Calu3 (cell line): ENCODE results near the gene CARD10. TPM values are rescaled to one million over a fixed set of nuclear protein-coding genes. Genes with fewer than 3 reads are reported as not detected.

Experiments
- Bru-seq: library from RNA; stranded (reverse); fragments of 400-500 nt; gene quantifications from one replicate; lab custom pipeline; 2021; lab: Mats Ljungman, UMichigan
- BruChase-seq, 2 experiments: library from RNA; stranded (reverse); fragments of 400-500 nt; gene quantifications; one replicate each; lab custom pipeline; 2021; lab: Mats Ljungman, UMichigan
- BruUV-seq: library from RNA; stranded (reverse); fragments of 400-500 nt; replicated peaks from 2 replicates; lab custom pipeline; 2021; lab: Mats Ljungman, UMichigan
- CTCF ChIA-PET: fragments of 300-600 bp; sonication (Branson Sonifier 250); formaldehyde crosslinking; loops from one replicate; lab custom pipeline; 2022; ENCODE audit warnings: antibody characterized with exemption; lab: Charles Lee
- DNase-seq: peaks from one replicate; pipeline ENCODE4 v3.0.0; 2022
- H3K27ac Mint-ChIP-seq: one replicate; pipeline ENCODE4 v1.8.0; 2022; ENCODE audit warnings: mixed read lengths; ENCODE audit not compliant: unreplicated experiment
- H3K27me3 Mint-ChIP-seq: one replicate; pipeline ENCODE4 v1.8.0; 2022; ENCODE audit warnings: mixed read lengths; ENCODE audit not compliant: unreplicated experiment
- H3K36me3 Mint-ChIP-seq: one replicate; pipeline ENCODE4 v1.8.0; 2022; ENCODE audit warnings: mild to moderate bottlenecking, moderate library complexity, mixed read lengths; ENCODE audit not compliant: insufficient read depth, unreplicated experiment
- H3K4me1 Mint-ChIP-seq: one replicate; pipeline ENCODE4 v1.8.0; 2022; ENCODE audit warnings: mild to moderate bottlenecking, low read depth, mixed read lengths; ENCODE audit not compliant: unreplicated experiment
- H3K4me3 Mint-ChIP-seq: one replicate; pipeline ENCODE4 v1.8.0; 2022; ENCODE audit warnings: mild to moderate bottlenecking, low read depth, moderate library complexity, mixed read lengths; ENCODE audit not compliant: unreplicated experiment
- H3K9me3 Mint-ChIP-seq: one replicate; pipeline ENCODE4 v1.8.0; 2022; ENCODE audit warnings: low read depth, mixed read lengths; ENCODE audit not compliant: unreplicated experiment
- intact Hi-C: fragments of 100-400 bp; cut with micrococcal nuclease; formaldehyde crosslinking; loops from one replicate; pipeline ENCODE4 v1.10.0; 2022; ENCODE audit not compliant: unreplicated experiment
- long read RNA-seq: library from polyadenylated mRNA; stranded (forward); transcript quantifications from one replicate; pipeline ENCODE4 v2.0.0, GENCODE V29; 2022
- total RNA-seq: library from RNA; stranded (reverse); gene quantifications from 2 replicates; pipeline ENCODE4 v1.2.3, GENCODE V29; 2022
- TF ChIP-seq, protein P1 (sequence below): fragments of 200-600 bp; IDR thresholded peaks from one replicate; pipeline ENCODE4 v1.8.0; 2022; ENCODE audit warnings: antibody characterized with exemption; ENCODE audit not compliant: unreplicated experiment

Gene CARD10, protein sequence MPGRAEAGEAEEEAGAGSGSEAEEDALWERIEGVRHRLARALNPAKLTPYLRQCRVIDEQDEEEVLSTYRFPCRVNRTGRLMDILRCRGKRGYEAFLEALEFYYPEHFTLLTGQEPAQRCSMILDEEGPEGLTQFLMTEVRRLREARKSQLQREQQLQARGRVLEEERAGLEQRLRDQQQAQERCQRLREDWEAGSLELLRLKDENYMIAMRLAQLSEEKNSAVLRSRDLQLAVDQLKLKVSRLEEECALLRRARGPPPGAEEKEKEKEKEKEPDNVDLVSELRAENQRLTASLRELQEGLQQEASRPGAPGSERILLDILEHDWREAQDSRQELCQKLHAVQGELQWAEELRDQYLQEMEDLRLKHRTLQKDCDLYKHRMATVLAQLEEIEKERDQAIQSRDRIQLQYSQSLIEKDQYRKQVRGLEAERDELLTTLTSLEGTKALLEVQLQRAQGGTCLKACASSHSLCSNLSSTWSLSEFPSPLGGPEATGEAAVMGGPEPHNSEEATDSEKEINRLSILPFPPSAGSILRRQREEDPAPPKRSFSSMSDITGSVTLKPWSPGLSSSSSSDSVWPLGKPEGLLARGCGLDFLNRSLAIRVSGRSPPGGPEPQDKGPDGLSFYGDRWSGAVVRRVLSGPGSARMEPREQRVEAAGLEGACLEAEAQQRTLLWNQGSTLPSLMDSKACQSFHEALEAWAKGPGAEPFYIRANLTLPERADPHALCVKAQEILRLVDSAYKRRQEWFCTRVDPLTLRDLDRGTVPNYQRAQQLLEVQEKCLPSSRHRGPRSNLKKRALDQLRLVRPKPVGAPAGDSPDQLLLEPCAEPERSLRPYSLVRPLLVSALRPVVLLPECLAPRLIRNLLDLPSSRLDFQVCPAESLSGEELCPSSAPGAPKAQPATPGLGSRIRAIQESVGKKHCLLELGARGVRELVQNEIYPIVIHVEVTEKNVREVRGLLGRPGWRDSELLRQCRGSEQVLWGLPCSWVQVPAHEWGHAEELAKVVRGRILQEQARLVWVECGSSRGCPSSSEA
- total RNA-seq: 40.5 and 49.2 TPM in 2 replicates
- percentile 63 among the genes with signal in this experiment for Bru-seq, nascent RNA
- BruChase-seq, experiment 1, labeled RNA remaining after a 6-hour chase: percentile 79 among the genes with signal in this experiment
- percentile 79 among the genes with signal in this experiment for BruChase-seq, experiment 2, labeled RNA remaining after a 2-hour chase
- long read RNA-seq, full-length matches to known transcripts: 7 of 18 reads
- long read RNA-seq, partial matches to known transcripts: 6 of 18 reads
- long read RNA-seq, other reads (novel, unspliced or antisense): 5 of 18 reads

DNA sequence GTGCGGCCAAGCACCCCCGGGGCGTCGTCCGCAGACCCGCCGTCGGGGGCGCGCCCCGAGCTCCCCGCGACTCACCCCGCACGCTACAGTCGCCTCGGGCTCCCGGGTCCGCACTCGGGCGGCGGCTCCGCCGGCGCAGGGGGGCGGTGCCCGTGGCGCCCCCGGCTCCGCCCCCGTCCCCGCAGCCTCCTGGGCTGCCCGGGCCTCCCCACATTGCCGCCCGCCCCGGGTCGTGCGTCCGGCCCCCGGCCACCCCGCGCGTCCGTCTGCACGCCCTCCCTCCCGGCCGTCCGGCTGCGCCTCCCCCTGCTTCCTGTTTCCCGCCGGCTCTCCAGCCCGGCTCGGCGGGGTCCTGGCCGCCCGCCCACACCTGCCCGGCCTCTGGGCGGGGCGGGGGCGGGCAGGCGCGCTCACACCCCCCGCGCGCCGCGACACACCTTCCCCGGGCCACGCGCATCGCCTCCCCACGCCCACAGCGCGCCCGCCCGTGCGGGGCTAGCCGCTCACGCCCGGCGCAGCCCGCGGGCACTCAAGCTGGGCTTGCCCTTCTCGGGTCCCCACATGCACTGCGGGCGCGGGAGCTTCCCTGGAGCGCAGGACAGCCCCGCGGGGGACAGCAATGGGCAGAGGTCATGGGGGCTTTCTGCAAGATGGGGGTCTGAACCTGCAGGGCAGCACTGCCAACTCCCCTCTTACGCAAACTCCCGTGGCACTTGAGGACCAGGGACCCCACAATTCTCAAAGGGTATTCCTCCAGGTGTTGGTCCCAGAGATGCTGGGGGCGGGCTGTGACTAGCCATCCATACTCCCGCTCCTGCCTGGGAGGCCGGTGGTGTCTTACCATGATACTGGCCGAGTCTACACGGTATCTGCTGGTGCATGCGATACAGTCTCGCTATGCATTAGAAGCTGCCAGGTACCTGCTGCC is at the start of gene CARD10:
Gene CARD10, minus strand, starts transcription at position 148 of the 928 bp plus-strand sequence. CDS start 215 bp downstream, outside the sequence.
- Mint-ChIP-seq H3K36me3 (peaks cover 60% of the 10 kb centered on the region), H3K4me1 (peaks cover 25% of the 10 kb centered on the region), H3K27ac (peak within 1 kb of the TSS; percentile 81), H3K9me3 (peaks cover 2% of the 10 kb centered on the region), H3K4me3 (peak within 1 kb of the TSS; percentile 85), H3K27me3 (no peaks in the 10 kb centered on the region)
- BruUV-seq: no TSS peak
- intact Hi-C loops: no loop called here
- peak; percentile 75 for DNase-seq
- TF ChIP-seq, protein P1, sequence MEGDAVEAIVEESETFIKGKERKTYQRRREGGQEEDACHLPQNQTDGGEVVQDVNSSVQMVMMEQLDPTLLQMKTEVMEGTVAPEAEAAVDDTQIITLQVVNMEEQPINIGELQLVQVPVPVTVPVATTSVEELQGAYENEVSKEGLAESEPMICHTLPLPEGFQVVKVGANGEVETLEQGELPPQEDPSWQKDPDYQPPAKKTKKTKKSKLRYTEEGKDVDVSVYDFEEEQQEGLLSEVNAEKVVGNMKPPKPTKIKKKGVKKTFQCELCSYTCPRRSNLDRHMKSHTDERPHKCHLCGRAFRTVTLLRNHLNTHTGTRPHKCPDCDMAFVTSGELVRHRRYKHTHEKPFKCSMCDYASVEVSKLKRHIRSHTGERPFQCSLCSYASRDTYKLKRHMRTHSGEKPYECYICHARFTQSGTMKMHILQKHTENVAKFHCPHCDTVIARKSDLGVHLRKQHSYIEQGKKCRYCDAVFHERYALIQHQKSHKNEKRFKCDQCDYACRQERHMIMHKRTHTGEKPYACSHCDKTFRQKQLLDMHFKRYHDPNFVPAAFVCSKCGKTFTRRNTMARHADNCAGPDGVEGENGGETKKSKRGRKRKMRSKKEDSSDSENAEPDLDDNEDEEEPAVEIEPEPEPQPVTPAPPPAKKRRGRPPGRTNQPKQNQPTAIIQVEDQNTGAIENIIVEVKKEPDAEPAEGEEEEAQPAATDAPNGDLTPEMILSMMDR: no peak
- CTCF ChIA-PET: interaction anchor here (0.9 to 1.3 kb wide), 2 partner anchors 47 to 62 kb away, joined by 3 read pairs; no protein-coding TSS in a partner anchor

DNA sequence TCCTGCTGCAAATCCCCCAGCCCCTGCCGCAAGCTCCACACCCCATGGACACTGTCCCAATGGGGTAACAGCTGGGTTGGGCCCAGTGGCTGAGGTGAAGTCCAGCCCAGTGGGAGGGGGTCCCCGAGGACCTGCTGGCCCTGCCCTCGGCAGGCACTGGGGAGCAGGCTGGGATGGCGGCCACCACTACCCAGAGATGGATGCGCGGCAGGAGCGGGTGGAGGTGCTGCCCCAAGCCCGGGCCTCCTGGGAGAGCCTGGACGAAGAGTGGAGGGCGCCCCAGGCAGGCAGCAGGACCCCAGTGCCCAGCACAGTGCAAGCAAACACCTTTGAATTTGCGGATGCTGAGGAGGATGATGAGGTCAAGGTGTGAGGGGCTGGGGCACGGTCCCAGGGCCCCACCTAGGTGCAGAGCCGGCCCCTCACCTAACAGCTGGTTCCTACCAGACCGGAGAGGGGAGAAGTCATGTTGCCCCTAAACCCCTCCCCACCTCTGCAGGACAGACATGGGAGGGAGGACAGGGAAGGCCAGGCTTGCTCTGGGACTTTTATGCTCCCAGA is 49.3 kb upstream of the CARD10 start:
- H3K36me3 Mint-ChIP-seq: peaks cover 98% of the 10 kb centered on the region
- intact Hi-C loops: loop anchor here (2.0 kb wide), 1 partner anchor 24 kb away; no protein-coding TSS in a partner anchor

DNA sequence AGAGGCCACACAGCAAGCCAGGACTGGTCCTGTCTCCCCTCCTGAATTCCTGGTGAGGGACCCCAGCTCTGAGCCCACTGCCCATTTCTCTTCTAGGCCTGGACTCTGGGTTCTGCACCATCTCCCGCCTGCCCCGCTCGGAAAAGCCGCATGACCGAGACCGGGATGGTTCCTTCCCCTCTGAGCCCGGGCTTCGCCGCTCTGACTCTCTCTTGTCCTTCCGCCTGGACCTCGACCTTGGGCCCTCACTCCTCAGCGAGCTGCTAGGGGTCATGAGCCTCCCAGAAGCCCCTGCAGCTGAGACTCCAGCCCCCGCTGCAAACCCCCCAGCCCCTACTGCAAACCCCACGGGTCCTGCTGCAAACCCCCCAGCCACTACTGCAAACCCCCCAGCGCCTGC is 48.8 kb upstream of the CARD10 start:
- Mint-ChIP-seq H3K4me1 (peaks cover 90% of the 10 kb centered on the region), H3K36me3 (peaks cover 100% of the 10 kb centered on the region), H3K4me3 (peak overlapping the region; percentile 87), H3K27me3 (no peaks in the 10 kb centered on the region), H3K27ac (peak overlapping the region; percentile 99), H3K9me3 (no peaks in the 10 kb centered on the region)
- no TSS peak for BruUV-seq
- CTCF ChIA-PET: interaction anchor here (1.3 to 5.7 kb wide), 10 partner anchors 11 to 96 kb away, joined by 6 to 51 read pairs (median 26); no protein-coding TSS in a partner anchor
- intact Hi-C loops: loop anchor here (2.0 kb wide), 1 partner anchor 25 kb away; no protein-coding TSS in a partner anchor
- no peak for DNase-seq
- TF ChIP-seq, protein P1: no peak

More for the DNA sequence above, 49.3 kb upstream of the CARD10 start:
- Mint-ChIP-seq H3K27me3 (no peaks in the 10 kb centered on the region), H3K4me1 (peaks cover 85% of the 10 kb centered on the region), H3K4me3 (peak overlapping the region; percentile 56), H3K27ac (peak overlapping the region; percentile 99), H3K9me3 (no peaks in the 10 kb centered on the region)
- DNase-seq: no peak
- CTCF ChIA-PET: interaction anchor here (0.7 to 5.7 kb wide), 12 partner anchors 11 to 66 kb away, joined by 3 to 51 read pairs (median 18); partner anchors contain the start of gene GGA1
- TF ChIP-seq, protein P1: no peak
- no TSS peak for BruUV-seq
